Midbrain (tissue), 1 donor: Measurements from ENCODE around the gene MPG.

Source experiments
- DNase-seq: peaks from one replicate; lab custom pipeline; 2025; lab: John Stamatoyannopoulos, UW

Gene MPG

GRCh38 chr16:83781-84615 is 6.0 kb downstream of the MPG start:
- DNase-seq: no peak

GRCh38 chr16:84718-85406 is 6.8 kb downstream of the MPG start:
- no peak for DNase-seq

GRCh38 chr16:85407-85782 is 7.4 kb downstream of the MPG start:
- no peak for DNase-seq

GRCh38 chr16:85865-86264 is 7.8 kb downstream of the MPG start:
- DNase-seq: no peak

- DNase-seq: no peak
Measured at GRCh38 chr16:86483-86952, 8.5 kb downstream of the MPG start.

GRCh38 chr16:88613-89012 is 10.6 kb downstream of the MPG start:
- DNase-seq: no peak

GRCh38 chr16:89391-90302 is 11.6 kb downstream of the MPG start:
- DNase-seq: no peak

- peak; percentile 86 for DNase-seq
Measured at GRCh38 chr16:91484-91883, 13.5 kb downstream of the MPG start.

- DNase-seq: no peak
Measured at GRCh38 chr16:92431-93339, 14.7 kb downstream of the MPG start.

- no peak for DNase-seq
Measured at GRCh38 chr16:94918-95265, 16.9 kb downstream of the MPG start.

GRCh38 chr16:96935-97381 is 18.9 kb downstream of the MPG start:
- DNase-seq: peak; percentile 87

GRCh38 chr16:97822-98221 is 19.8 kb downstream of the MPG start:
- no peak for DNase-seq

GRCh38 chr16:100989-101388 is 23.0 kb downstream of the MPG start:
- no peak for DNase-seq

GRCh38 chr16:101586-101985 is 23.6 kb downstream of the MPG start:
- no peak for DNase-seq

GRCh38 chr16:102060-102855 is 24.2 kb downstream of the MPG start:
- DNase-seq: peak; percentile 65

GRCh38 chr16:104355-104754 is 26.3 kb downstream of the MPG start:
- DNase-seq: no peak

- no peak for DNase-seq
Measured at GRCh38 chr16:104928-105327, 26.9 kb downstream of the MPG start.

- no peak for DNase-seq
Measured at GRCh38 chr16:105521-105920, 27.5 kb downstream of the MPG start.

- DNase-seq: peak; percentile 83
Measured at GRCh38 chr16:106623-107324, 28.7 kb downstream of the MPG start.
